Liver (tissue), 9 donors: ENCODE measurements around the gene RALB. TPM values are rescaled to one million over a fixed set of nuclear protein-coding genes. Genes with fewer than 3 reads are reported as not detected.

Experiments
- DNase-seq: peaks from one replicate; pipeline ENCODE4 v3.0.0-alpha.2; 2017; ENCODE audit warnings: low spot score
- H3K27ac ChIP-seq, 2 donors: one replicate each; pipeline ENCODE4 v1.7.0; 2013; ENCODE audit warnings: inconsistent platforms in 2 of 2, low read length in 2 of 2, control low read depth in 1 of 2, low read depth in 1 of 2, mild to moderate bottlenecking in 1 of 2
- H3K27me3 ChIP-seq, 4 donors: one replicate each; pipeline versions ENCODE4 v1.6.1 to v1.7.0; 2013; ENCODE audit warnings: low read length in 3 of 4, inconsistent platforms in 1 of 4, mild to moderate bottlenecking in 1 of 4, moderate library complexity in 1 of 4; ENCODE audit not compliant: control insufficient read depth in 4 of 4, insufficient read depth in 4 of 4
- H3K36me3 ChIP-seq, 4 donors: one replicate each; pipeline versions ENCODE4 v1.6.1 to v1.7.0; 2013; ENCODE audit warnings: low read length in 3 of 4, mild to moderate bottlenecking in 3 of 4, low read depth in 1 of 4, moderate library complexity in 1 of 4; ENCODE audit not compliant: control insufficient read depth in 4 of 4, insufficient read depth in 3 of 4
- H3K4me1 ChIP-seq, 4 donors: one replicate each; pipeline versions ENCODE4 v1.6.1 to v1.7.0; 2013; ENCODE audit warnings: low read length in 3 of 4, mild to moderate bottlenecking in 3 of 4, moderate library complexity in 1 of 4; ENCODE audit not compliant: control insufficient read depth in 4 of 4, insufficient read depth in 4 of 4
- H3K4me3 ChIP-seq, 3 donors: one replicate each; pipeline versions ENCODE4 v1.6.1 to v1.7.0; 2013; ENCODE audit warnings: low read length in 3 of 3, control low read depth in 1 of 3, low read depth in 1 of 3, mild to moderate bottlenecking in 1 of 3
- H3K9ac ChIP-seq, 2 donors: one replicate each; pipeline ENCODE4 v1.7.0; 2013; ENCODE audit warnings: low read length in 2 of 2, mild to moderate bottlenecking in 2 of 2, moderate library complexity in 2 of 2, control low read depth in 1 of 2, low read depth in 1 of 2
- H3K9me3 ChIP-seq, 4 donors: one replicate each; pipeline versions ENCODE4 v1.6.1 to v1.7.0; 2013; ENCODE audit warnings: low read length in 3 of 4; ENCODE audit not compliant: control insufficient read depth in 4 of 4
- EGR1 ChIP-seq, 2 donors: IDR thresholded peaks; 2 replicates each; pipeline ENCODE4 v1.6.1; 2016 to 2018; ENCODE audit warnings: antibody characterized with exemption in 2 of 2, low read depth in 2 of 2
- FOXA1 ChIP-seq: IDR thresholded peaks from 2 replicates; pipeline ENCODE4 v1.6.1; 2016; ENCODE audit warnings: antibody characterized with exemption
- FOXA2 ChIP-seq: IDR thresholded peaks from 2 replicates; pipeline ENCODE4 v1.6.1; 2016; ENCODE audit warnings: antibody characterized with exemption
- GABPA ChIP-seq, 2 donors: IDR thresholded peaks in 1 of 2; conservative IDR thresholded peaks in 1 of 2; 2 replicates each; pipeline ENCODE4 v1.6.1; 2016; ENCODE audit warnings: antibody characterized with exemption in 2 of 2, mild to moderate bottlenecking in 1 of 2, moderate library complexity in 1 of 2
- HNF4A ChIP-seq, 2 donors: conservative IDR thresholded peaks; 2 replicates each; pipeline ENCODE4 v1.6.1; 2016; ENCODE audit warnings: antibody characterized with exemption in 2 of 2, mild to moderate bottlenecking in 2 of 2
- HNF4G ChIP-seq: IDR thresholded peaks from 2 replicates; pipeline ENCODE4 v1.6.1; 2016; ENCODE audit warnings: antibody characterized with exemption
- JUND ChIP-seq, 2 donors: IDR thresholded peaks; 2 replicates each; pipeline ENCODE4 v1.6.1; 2016; ENCODE audit warnings: antibody characterized with exemption in 2 of 2
- NR2F2 ChIP-seq: IDR thresholded peaks from 2 replicates; pipeline ENCODE4 v1.6.1; 2016; ENCODE audit warnings: antibody characterized with exemption
- RAD21 ChIP-seq, 2 donors: IDR thresholded peaks; 2 replicates each; pipeline ENCODE4 v1.6.1; 2016; ENCODE audit warnings: antibody characterized with exemption in 2 of 2, mild to moderate bottlenecking in 2 of 2
- RXRA ChIP-seq, 2 donors: IDR thresholded peaks; 2 replicates each; pipeline ENCODE4 v1.6.1; 2017 to 2018; ENCODE audit warnings: antibody characterized with exemption in 2 of 2, mild to moderate bottlenecking in 1 of 2
- SP1 ChIP-seq: IDR thresholded peaks from 2 replicates; pipeline ENCODE4 v1.6.1; 2018; ENCODE audit warnings: antibody characterized with exemption, mild to moderate bottlenecking
- TAF1 ChIP-seq: conservative IDR thresholded peaks from 2 replicates; pipeline ENCODE4 v1.6.1; 2016; ENCODE audit warnings: antibody characterized with exemption, mild to moderate bottlenecking
- YY1 ChIP-seq: IDR thresholded peaks from 2 replicates; pipeline ENCODE4 v1.6.1; 2016; ENCODE audit warnings: antibody characterized with exemption, mild to moderate bottlenecking
- WGBS: extraction: QIAGEN DNeasy Blood & Tissue Kit; methylation state at CpG from one replicate; pipeline ENCODE4 v1.1.7; 2013; 5-methylcytosine and 5-hydroxymethylcytosine counted together
- polyA plus RNA-seq, 2 donors: library from polyadenylated mRNA; stranded (reverse) in 1 of 2; unstranded in 1 of 2; fragments of 200-250 nt in 1 of 2; fragments of >200 nt in 1 of 2; fragmentation: Nextera tagmentation in 1 of 2; extraction: Ambion mirVana in 1 of 2; gene quantifications; one replicate each; pipeline versions ENCODE4 v1.2.1 to v1.2.3, GENCODE V29; 2013 to 2015
- total RNA-seq, 2 donors: library from RNA; depleted of rRNA; stranded (reverse); fragments of >200 nt; gene quantifications; one replicate each; pipeline ENCODE4 v1.2.3, GENCODE V29; 2014
- TF ChIP-seq, protein P1 (sequence below): IDR thresholded peaks from 2 replicates; pipeline ENCODE4 v1.6.1; 2016; ENCODE audit warnings: antibody characterized with exemption
- TF ChIP-seq, protein P2 (sequence below): IDR thresholded peaks from 2 replicates; pipeline ENCODE4 v1.6.1; 2016; ENCODE audit warnings: antibody characterized with exemption
- TF ChIP-seq, protein P3 (sequence below): fragments of 150-350 bp; IDR thresholded peaks from 2 replicates; pipeline ENCODE4 v1.5.1; 2017; ENCODE audit warnings: improper control_type of control experiment, low read depth, low read length; ENCODE audit not compliant: missing input control
- TF ChIP-seq, protein P4 (sequence below): IDR thresholded peaks from 2 replicates; pipeline ENCODE4 v1.6.1; 2016; ENCODE audit warnings: antibody characterized with exemption
- TF ChIP-seq, protein P5 (sequence below): IDR thresholded peaks from 2 replicates; pipeline ENCODE4 v1.6.1; 2016; ENCODE audit warnings: antibody characterized with exemption, mild to moderate bottlenecking
- donor health status: healthy.
- donor health status: healthy.
- donor health status: healthy.
- donor health status: healthy.
- donor health status: healthy.

RALB gene
- total and polyA plus RNA-seq, 4 donors, result 11.1 to 26.4 (median 20.1) TPM

DNA sequence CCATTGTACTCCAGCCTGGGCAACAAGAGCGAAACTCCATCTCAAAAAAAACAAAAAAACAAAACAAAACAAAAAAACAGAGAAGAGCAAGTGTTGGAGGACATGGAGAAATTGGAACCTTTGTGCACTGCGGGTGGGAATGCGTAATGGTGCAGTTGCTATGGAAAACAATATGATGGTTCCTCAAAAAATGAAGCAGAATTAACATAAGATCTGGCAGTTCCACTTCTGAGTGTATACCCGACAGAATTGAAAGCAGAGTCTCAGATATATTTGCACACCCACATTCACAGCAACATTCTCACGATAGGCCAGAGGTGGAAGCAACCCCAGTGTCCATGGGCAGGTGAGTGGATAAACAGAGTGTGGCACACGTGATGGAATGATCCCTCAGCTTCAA is 11.0 kb upstream of the RALB start:
- Histone ChIP-seq H3K9ac (no peak overlapping the region), H3K4me1 (no peaks in the 10 kb centered on the region), H3K9me3 (no peaks in the 10 kb centered on the region), H3K4me3 (no peak overlapping the region), H3K27ac (no peak overlapping the region), H3K27me3 (no peaks in the 10 kb centered on the region), H3K36me3 (no peaks in the 10 kb centered on the region)
- DNase-seq, result no peak
- TF ChIP-seq FOXA1 (no peak), HNF4A (conservative IDR thresholded peaks at IDR 0.05) (no peak), HNF4G (no peak), SP1 (no peak), NR2F2 (no peak), GABPA (IDR thresholded peaks at IDR 0.05 in 1 of 2, conservative IDR thresholded peaks at IDR 0.05 in 1 of 2) (no peak), TAF1 (no peak), EGR1 (IDR thresholded peaks at IDR 0.05; ENCODE audit: low read depth in 2 of 2) (no peak), RXRA (IDR thresholded peaks at IDR 0.05) (no peak), YY1 (no peak), FOXA2 (no peak), RAD21 (IDR thresholded peaks at IDR 0.05) (no peak), JUND (IDR thresholded peaks at IDR 0.05) (no peak)
- TF ChIP-seq, protein P1, sequence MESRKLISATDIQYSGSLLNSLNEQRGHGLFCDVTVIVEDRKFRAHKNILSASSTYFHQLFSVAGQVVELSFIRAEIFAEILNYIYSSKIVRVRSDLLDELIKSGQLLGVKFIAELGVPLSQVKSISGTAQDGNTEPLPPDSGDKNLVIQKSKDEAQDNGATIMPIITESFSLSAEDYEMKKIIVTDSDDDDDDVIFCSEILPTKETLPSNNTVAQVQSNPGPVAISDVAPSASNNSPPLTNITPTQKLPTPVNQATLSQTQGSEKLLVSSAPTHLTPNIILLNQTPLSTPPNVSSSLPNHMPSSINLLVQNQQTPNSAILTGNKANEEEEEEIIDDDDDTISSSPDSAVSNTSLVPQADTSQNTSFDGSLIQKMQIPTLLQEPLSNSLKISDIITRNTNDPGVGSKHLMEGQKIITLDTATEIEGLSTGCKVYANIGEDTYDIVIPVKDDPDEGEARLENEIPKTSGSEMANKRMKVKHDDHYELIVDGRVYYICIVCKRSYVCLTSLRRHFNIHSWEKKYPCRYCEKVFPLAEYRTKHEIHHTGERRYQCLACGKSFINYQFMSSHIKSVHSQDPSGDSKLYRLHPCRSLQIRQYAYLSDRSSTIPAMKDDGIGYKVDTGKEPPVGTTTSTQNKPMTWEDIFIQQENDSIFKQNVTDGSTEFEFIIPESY, result no peak
- TF ChIP-seq, protein P2, sequence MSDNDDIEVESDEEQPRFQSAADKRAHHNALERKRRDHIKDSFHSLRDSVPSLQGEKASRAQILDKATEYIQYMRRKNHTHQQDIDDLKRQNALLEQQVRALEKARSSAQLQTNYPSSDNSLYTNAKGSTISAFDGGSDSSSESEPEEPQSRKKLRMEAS, result no peak
- TF ChIP-seq, protein P3, sequence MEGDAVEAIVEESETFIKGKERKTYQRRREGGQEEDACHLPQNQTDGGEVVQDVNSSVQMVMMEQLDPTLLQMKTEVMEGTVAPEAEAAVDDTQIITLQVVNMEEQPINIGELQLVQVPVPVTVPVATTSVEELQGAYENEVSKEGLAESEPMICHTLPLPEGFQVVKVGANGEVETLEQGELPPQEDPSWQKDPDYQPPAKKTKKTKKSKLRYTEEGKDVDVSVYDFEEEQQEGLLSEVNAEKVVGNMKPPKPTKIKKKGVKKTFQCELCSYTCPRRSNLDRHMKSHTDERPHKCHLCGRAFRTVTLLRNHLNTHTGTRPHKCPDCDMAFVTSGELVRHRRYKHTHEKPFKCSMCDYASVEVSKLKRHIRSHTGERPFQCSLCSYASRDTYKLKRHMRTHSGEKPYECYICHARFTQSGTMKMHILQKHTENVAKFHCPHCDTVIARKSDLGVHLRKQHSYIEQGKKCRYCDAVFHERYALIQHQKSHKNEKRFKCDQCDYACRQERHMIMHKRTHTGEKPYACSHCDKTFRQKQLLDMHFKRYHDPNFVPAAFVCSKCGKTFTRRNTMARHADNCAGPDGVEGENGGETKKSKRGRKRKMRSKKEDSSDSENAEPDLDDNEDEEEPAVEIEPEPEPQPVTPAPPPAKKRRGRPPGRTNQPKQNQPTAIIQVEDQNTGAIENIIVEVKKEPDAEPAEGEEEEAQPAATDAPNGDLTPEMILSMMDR, result no peak
- TF ChIP-seq, protein P4, sequence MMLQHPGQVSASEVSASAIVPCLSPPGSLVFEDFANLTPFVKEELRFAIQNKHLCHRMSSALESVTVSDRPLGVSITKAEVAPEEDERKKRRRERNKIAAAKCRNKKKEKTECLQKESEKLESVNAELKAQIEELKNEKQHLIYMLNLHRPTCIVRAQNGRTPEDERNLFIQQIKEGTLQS, result no peak
- TF ChIP-seq, protein P5, sequence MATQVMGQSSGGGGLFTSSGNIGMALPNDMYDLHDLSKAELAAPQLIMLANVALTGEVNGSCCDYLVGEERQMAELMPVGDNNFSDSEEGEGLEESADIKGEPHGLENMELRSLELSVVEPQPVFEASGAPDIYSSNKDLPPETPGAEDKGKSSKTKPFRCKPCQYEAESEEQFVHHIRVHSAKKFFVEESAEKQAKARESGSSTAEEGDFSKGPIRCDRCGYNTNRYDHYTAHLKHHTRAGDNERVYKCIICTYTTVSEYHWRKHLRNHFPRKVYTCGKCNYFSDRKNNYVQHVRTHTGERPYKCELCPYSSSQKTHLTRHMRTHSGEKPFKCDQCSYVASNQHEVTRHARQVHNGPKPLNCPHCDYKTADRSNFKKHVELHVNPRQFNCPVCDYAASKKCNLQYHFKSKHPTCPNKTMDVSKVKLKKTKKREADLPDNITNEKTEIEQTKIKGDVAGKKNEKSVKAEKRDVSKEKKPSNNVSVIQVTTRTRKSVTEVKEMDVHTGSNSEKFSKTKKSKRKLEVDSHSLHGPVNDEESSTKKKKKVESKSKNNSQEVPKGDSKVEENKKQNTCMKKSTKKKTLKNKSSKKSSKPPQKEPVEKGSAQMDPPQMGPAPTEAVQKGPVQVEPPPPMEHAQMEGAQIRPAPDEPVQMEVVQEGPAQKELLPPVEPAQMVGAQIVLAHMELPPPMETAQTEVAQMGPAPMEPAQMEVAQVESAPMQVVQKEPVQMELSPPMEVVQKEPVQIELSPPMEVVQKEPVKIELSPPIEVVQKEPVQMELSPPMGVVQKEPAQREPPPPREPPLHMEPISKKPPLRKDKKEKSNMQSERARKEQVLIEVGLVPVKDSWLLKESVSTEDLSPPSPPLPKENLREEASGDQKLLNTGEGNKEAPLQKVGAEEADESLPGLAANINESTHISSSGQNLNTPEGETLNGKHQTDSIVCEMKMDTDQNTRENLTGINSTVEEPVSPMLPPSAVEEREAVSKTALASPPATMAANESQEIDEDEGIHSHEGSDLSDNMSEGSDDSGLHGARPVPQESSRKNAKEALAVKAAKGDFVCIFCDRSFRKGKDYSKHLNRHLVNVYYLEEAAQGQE, result no peak
- WGBS, result 85% methylated on average over 6 of the region's 6 CpGs
